Left hindlimb (tissue), 1 donor: ENCODE data around the gene GALNT2.
A peak's percentile ranks its signal among the peaks of the same experiment; 100 is the strongest.

Experiments used
- DNase-seq: peaks from one replicate; pipeline ENCODE4 v3.0.0-alpha.2; 2018

Gene GALNT2

DNA sequence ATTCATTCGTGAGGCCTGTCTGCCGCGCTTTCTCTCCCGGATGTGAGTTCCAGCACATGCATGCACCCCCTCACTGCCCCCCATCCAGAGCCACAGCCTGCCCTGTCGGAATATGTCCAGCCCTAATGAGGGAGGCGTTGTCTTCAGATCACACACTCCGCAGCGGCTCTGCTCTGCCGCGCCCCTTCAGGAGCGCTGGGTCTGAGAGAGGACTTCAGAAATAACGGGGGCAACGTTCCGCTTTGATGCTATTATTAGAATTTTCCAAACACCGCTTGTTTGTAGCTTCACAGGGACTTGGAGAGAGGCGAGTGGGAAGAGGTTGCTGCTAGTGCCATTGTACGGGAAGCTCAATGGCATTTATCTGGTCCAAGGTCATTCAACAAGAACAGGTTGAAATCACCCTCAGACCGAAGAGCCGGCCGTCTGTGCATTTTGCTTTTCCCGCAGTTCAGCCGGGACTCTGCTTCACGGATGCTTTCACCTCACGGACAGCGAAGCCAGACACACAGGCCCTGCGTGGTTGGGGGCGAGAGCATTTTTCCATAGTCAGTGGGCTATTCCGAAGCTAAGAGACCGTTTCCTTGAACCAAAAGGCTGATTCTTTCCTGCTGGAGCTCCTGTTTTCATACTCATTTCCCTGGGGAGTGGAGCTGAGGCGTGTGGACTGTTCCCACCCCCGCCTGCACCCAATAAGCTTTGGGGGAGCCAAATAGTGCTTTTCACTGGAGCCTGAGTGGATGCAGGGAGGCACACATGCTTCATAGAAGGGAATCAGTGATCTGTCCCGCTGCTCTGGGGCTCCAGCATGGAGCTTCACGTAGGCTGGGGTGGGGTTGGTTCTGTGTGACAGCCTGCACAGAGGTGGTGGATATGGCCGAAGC lies 69.7 kb downstream of the GALNT2 start:
- DNase-seq: no peak

DNA sequence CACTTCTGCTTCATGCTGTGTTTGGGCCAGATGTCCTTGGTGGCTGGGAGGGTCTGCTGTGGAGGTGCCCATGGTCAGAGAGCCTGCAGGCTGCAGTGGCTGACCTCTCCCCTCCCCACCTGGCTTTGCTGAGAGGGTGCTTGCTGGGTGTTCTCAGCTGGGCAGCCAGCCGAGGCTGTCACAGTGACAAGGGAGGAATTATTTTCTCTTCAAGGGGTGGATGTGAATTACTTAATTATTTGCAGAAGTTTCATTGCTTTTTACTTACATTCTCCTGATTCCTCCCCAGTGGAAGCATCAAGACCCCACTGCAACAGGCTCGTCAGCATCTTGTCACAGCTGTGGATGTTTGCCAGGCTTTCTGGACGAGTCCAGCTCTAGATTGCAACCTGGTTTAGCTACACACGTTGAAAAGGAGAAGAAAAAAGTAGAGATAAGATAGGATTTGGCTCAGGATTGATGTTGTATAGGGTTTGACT lies 70.3 kb downstream of the GALNT2 start:
- DNase-seq: no peak

DNA sequence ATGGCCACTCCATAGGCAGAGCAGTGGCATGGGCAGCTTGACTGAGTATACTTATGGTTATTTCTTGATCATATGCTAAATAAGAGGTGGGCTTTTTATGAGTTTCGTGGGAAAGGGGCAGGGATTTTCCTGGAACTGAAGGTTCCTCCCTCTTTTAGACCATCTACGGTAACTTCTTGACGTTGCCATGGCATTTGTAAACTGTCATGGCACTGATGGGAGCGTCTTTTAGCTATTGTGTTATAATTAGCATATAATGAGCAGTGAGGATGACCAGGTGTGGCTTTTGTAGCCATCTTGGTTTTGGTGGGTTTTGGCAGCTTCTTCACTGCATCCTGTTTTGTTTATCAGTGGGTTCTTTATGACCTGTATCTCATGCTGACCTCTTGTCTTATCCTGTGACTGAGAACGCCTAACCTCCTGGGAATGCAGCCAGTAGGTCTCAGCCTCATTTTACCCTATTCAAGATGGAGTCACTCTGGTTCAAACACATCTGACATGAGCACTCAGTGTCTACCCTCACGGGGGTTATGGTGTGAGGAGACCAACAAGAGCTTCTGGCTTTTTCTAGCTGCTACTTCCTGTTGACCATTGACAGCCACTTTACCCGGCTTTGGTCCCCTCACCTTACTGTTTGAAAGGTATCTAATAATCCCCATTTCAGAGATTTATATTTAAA lies 71.7 kb downstream of the GALNT2 start:
- no peak for DNase-seq

DNA sequence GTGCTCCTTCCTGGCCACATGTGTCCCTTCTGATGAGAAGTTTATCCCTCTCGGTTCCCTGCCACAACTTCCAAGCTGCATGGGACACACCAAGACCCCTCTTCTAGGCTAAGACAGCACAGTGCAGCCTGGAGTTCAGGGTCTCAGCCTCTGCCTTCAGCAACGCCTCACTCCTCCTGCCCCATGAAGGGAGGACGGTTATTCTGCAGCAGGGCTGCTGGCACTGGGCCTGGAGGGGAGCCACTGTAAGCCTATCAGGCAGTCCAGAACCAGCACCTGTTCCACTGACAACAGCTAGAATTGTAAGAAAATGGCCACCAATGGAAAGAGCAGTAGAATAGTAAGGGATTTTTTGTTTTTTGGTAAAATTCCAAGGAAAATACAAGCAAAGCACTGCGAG lies 72.3 kb downstream of the GALNT2 start:
- no peak for DNase-seq

DNA sequence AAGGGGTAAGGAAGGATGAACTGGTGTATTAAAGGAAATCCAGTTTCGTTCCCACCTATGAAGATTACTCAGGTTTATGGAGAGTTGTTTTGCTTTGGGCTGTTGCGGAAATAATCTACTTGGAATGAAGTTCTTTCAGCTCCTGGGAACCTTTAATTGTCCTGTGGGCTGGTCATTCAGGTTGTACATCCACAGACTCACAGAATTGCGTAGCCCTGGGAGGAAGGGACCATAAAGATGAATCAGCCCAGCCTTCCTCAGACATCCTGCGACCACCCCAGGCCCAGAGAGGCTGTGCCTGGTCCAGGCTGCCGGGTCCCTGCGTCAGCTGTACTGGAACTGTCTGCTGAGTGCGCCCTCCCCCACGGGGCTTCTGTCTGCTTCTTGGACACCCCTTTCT lies 72.7 kb downstream of the GALNT2 start:
- no peak for DNase-seq

DNA sequence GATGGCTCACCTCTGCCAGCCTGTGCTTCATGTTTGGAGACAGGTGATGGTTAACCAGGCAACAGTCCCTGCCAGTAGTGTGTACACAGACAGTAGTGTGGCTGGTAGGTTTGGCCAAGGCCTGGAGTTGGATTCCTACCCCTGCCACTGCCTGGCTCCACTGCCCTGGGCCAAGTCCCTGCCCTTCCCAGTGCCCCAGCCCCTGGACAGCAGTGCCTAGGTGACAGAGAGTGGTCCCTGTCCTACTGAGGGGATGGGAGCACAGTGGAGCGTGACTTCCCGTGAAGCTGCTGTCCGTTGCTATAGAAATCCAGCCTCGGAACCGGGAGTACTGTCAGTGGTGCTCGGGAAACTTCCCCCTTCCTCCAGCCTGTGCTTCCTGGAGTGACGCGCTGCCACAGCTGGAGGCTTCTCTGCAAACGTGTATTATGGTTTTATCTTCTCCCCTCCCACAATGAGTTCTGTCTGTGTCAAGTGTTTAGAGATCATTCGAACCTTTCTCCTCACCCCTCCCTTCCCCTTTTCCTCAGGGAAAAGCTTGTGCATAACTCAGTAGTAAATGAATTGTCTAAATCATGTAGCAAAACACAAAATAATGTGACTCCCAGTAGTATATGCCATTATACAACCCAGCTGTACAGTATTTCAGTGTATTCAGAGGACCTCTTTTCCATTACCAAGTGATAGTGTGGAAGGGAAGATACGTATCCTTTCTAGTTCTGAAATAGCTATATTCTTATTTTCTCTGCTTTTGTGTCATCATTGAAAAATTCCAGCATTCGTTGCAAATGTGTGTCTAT lies 73.4 kb downstream of the GALNT2 start:
- DNase-seq: no peak

DNA sequence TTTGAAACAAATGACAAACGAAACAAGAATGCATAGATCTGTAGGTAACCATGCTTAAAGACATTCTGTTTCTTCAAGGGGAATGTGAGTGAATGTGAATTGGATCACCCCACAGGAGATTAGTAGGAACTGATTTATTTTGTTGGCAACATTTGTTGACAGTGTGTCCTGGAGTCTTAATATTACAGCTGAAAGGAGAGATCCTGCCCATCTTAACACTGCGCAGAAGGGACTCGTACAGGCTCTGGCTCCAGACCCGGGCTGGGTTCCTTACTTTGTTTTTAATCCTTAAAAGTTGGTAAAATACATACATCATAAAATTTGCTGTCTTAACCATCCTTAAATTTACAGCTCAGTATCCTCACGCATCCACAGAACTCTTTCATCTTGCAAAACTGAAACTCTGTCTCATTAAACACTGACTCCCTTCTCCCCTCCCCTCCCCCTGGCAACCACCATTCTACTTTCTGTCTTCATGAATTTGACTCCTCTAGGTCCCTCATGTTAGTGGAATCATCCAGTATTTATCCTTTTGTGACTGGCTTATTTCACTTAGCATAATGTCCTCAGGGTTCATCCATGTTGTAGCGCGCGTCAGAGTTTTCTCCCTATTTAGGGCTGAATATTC lies 74.1 kb downstream of the GALNT2 start:
- DNase-seq: no peak

DNA sequence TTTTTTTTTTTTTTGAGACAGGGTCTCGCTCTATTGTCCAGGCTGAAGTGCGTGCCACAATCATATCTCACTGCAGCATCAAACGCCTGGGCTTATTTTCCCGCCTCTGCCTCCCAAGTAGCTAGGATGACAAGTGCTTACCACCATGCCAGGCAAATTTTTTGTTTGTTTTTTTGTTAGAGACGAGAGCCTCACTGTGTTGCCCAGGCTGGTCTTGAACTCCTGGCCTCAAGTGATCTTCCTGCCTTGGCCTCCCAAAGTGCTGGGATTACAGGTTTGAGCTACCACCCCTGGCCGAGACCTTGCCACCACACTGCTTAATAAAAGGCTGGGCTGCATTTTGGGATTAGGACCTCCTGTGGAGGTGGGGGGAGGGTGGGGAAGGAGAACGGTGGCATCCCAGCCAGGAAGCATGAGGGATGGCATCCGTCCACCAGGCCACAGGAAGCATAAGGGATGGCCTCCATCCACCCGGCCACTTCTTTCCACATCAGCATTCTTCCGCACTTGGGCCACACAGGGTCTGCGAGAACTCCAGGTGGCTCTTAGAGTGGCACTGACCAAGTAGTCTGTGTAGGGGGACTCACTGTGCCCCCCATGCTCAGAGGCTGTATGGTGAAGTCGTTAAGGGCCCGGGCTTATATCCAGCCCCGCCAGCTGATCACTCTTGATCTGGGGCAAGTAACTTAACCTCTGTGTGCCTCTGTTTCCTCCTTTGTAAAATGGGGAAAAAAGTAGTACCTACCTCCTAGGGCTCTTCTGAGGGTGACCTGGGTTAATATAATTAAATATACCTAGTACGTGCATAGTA lies 75.0 kb downstream of the GALNT2 start:
- DNase-seq: no peak

DNA sequence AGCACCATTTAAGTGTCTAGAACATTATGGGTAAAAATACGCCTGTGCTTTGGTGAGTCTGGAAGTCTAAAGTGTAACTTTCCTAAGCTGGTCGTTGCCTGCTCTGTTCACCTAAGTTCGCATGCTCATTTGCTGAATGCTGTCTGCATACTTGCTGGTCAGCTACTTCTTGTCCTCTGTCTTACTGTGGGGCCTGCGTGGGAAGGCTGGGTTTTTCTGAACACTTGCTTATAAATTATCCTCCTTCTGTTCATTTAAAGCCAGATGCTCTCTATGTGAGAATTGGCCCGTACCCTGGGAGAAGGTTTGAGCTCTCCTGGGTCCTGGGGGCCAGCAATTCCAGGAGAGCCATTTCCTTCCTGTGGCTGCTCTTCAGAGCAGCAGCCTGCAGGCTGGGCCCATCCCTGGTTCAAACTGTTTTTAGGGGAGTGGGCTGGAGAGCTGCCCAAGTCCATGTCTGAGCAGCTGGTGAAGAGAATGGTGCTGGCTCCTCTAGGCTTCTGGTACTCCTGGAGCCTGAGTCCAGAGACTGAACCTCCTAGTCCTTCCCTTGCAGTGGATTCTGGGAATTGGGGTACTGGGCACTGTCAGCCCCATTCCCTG lies 75.7 kb downstream of the GALNT2 start:
- DNase-seq: peak; percentile 61

DNA sequence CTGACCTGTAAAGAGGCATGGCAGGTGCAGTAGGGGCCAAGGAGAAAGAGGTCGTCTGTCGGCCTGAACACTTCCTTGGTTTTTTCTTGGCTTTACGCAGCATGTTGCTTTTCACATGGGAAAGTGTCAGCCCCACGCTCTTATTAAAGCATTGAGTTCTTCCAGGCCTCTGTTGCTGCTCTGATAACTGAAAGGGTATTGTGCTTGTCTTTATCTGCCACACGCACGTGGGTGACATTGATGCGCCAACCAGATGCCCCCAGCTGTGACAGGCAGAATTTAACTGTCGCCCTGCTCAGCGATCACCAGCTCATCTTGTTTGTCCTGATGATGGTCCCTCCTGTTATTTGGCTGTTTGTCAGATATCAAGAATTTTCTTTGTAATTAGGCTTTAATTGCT lies 76.5 kb downstream of the GALNT2 start:
- no peak for DNase-seq

DNA sequence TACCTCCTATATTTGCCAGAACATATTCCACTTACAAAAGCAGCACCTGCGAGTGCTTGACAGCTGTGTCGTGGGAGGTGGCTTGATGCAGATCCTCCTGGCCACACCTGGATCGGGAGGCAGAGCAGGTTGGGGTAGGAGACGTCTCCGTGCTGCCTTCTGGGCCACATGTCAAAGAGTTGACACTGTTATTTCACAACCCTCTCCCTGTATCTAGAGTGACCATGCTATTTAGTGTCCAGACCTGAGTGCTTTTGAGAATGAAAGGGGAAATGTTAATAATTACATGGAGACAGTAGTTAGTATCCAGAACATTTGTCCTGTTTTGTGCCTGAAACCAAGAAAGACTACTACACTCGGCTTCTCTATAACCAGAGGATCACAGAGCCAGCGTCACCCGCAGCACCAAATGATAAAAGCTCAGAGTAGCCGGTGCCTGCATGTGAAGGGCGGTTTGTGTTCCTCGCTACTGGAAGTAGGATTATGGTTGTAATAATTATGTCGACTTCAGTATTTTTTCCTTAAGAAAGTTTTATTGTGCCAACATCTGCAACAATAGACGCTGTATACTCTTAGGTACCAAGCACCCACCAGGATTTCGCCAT lies 77.1 kb downstream of the GALNT2 start:
- no peak for DNase-seq

DNA sequence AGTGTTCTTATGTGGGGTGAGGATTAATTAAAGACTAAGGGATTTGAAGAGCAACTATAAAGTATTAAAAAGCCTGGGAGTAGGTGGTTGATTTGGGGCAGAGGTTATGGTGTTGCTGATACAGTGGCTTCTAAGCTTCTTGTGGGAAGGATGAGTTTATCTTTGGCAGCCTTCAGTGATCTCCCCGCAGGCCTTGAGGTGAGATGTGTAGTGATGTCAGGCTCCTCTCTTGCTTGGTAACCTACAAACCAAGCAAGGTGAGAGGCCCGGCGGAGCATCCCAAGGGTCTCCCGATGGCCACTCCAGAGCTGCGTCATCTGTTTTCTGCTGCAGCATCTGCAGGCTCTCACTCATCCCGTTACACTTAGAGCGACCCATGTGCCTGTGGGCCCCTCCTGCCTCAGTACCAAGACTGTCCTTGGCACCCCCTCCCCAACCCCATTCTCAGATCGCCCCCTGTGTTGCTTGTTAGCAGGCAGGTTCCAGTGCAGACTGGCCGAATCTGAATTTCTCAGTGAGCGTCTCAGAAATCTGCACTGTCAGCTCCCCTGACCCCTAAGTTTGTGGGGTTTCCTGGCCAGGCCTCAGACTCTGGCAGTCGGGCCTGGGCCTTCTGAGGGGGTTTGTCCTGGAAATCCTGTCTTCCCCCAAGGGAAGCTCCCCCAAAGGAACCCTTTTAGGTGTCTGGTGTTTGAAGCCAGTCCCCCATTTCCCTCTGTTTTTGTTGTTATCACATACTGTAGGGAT lies 77.9 kb downstream of the GALNT2 start:
- no peak for DNase-seq

DNA sequence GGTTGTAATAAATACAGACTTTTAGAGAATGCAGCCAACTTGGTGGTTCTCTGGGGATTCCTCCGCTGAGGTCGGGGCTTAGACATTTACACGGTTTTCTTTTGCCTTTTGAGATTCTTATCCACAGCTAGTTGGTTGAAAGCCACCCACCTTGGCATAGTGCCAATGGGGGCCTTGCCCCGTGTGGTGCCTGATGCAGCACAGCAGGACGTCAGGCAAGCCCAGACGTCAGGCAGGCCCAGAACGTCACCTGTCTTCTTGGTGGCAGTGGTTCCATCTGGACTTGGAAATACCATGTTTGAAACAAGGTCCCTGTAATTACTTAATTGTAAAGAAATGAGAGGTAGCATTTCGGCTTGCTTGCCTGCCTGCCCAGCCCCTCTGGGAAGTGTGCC lies 78.5 kb downstream of the GALNT2 start:
- no peak for DNase-seq

DNA sequence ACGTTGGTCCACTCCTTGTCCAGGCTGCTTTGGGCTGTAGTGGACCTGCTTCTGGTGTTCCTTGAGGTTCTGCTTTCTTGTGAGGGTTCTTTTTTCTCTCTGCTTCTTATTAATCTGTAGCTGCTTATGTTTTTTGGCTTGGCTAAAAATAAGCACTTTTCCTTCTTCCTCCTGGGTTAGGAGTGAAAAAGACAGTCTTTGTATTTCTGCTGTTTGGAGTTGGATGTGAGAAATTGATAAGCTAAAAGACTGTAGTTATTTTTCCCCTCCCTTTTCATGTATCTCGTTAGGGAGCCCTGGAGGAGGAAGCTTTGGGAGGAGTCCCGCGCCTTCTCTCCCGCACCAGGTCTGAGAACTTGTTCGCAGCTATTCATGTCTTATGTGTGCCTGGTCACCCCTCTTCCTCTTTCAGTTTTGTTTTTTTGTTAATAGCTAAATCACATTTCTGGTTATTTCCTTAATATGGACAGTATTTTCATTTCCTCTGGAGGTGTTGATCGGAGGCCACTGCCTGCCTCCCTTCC lies 79.0 kb downstream of the GALNT2 start:
- DNase-seq: no peak

DNA sequence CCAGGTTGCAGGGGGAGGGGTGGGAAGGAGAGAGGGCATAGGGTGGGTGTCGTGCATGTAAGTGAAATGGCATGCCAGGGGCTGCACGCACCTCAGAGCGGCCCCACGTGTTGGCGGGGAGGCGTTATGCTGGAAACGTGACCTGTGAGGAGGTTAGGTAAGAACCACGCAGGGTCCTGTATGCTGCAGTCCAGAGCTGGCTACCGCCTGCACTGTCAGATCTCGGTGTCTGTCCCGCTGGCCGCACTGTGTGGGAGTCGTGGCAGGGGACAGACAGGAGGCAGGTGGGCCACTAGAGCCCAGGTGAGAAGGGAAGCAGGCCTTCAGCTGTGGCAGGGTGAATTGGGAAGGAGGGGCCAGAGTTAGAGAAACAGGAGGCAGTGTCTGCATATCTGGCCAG lies 79.7 kb downstream of the GALNT2 start:
- no peak for DNase-seq

DNA sequence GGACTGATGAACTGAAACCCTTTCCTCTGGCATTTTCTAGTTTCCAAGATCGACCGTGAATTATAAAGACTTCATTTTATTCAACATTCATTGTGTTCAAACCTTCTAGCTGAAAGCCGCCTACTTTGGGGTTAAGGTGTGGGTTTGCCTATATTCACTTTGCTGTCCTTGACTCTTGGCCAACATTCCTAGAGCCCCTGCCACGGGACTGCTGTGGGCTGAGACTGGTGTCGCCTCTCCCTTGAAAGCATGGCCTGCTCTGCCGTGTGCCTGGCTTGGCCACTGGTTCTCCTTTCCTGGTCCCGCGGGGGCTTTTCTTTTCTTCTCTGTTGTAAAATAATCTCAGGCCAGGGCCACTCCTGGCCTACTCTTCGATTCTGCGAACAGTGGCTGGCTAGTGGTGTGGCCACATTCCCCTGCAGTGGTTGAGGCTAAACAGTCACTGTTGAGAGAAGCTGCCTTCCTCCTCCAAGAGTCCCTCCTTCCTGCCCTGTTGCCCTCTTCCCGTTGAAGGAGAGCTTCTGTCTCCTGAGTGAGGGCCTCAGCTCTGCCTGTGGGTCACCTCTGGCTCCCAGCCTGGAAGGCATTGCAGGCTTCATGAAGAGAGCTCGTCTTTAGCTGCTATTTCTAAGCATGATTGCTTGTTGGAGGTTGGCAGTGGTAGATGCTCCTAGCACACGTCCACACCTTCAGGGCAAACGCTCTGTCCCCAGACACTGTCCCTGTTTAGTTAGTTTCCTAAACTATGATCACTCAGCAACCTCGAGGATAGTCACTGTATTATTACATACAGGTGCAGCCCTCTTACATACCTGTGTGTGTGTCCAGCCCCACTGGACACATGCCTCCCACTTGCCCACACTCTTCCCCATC lies 80.5 kb downstream of the GALNT2 start:
- no peak for DNase-seq

DNA sequence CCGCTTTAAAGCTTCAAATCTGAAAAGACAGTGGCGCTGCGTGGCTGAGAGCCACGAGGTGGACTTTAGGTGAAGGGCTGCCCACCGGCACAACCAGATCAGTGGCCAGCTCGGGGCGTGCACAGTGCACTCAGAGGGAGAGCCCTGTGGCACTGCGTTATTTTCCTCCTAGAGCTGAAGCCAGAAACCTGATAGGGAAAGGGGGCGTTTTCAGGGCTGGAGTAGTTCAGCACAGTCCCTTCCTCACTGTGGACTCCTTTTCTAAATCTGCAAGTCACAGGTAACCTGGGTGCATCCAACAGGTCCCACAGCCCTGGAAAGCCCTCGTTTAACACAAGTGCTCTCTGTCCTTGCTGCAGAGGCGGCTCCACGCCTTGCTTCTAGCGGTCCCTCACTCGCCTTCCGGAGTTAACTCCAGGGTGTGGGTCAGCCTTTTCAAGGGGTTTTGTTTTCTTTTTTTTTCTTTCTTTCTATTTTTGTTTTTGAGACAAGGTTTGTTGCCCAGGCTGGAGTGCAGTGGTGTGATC lies 81.2 kb downstream of the GALNT2 start:
- no peak for DNase-seq

DNA sequence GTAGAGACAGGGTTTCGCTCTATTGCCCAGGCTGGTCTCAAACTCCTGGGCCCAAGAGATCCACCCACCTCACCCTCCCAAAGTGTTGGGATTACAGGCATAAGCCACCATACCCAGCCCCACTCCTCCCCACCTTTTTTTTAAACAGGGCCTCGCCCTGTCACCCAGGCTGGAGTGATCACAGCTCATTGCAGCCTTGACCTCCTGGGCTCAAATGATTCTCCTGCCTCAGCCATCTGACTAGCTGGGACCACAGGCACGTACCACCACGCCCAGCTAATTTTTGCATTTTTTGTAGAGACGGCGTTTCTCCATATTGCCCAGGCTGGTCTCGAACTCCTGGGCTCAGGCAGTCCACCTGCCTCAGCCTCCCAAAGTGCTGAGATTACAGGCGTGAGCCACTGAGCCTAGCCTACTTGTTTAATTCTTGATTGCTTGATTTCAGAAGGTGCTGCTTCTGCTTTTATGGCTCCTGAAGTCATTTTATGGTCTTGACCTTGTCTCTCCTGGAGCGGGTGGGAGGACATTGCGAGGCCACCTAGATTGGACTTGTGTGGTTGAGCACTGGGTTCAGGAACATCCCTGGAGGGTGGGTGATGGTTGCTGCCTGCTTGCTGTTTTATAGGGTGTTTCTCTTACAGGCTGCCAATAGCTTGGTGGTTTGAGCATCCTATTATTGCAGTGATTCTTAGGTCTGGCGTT lies 81.9 kb downstream of the GALNT2 start:
- DNase-seq: no peak
